GM12891 (cell line): ENCODE measurements around the gene MGA.

ENCODE experiments used
- PAX5 ChIP-seq: IDR thresholded peaks from 2 replicates; pipeline ENCODE4 v1.6.1; 2011; ENCODE audit warnings: low read length, moderate library complexity, mild to moderate bottlenecking; ENCODE audit not compliant: insufficient read depth, severe bottlenecking
- POLR2A ChIP-seq: IDR thresholded peaks from 2 replicates; pipeline ENCODE4 v1.6.1; 2011; ENCODE audit warnings: low read depth, low read length, control low read depth
- POLR2AphosphoS5 ChIP-seq: IDR thresholded peaks from 2 replicates; pipeline ENCODE4 v1.6.1; 2011; ENCODE audit warnings: low read depth, low read length, control low read depth
- SPI1 ChIP-seq: IDR thresholded peaks from 2 replicates; pipeline ENCODE4 v1.6.1; 2011; ENCODE audit warnings: low read depth, low read length, control low read depth
- TAF1 ChIP-seq: IDR thresholded peaks from 2 replicates; pipeline ENCODE4 v1.6.1; 2011; ENCODE audit warnings: low read depth, low read length, control low read depth

GRCh38 chr15:41774882-41775417 is 114.7 kb downstream of the MGA start:
- no peak for TF ChIP-seq SPI1
- TF ChIP-seq POLR2AphosphoS5 = no peak
- no peak for TF ChIP-seq POLR2A
- no peak for TF ChIP-seq TAF1
- TF ChIP-seq PAX5 = no peak
